Adipocyte (in vitro differentiated cells): ENCODE results near the gene TRANK1.
"Not testable (repeated sequence)": the region's sequence is repeated elsewhere in the genome, so short reads cannot be mapped to it uniquely, and the experiment has no call there.

Experiments
- DNase-seq: peaks from one replicate; pipeline ENCODE4 v3.0.0-alpha.2; 2015; ENCODE audit warnings: low read depth
- H3K27me3 ChIP-seq: replicated peaks from 2 replicates; pipeline ENCODE4 v1.7.0; 2013; ENCODE audit warnings: mild to moderate bottlenecking, low read length, moderate library complexity; ENCODE audit not compliant: control insufficient read depth, insufficient read depth
- H3K36me3 ChIP-seq: 2 replicates; pipeline ENCODE4 v1.7.0; 2013; ENCODE audit warnings: low read length, mild to moderate bottlenecking, moderate library complexity; ENCODE audit not compliant: control insufficient read depth, insufficient read depth, severe bottlenecking
- H3K4me1 ChIP-seq: 2 replicates; pipeline ENCODE4 v1.7.0; 2013; ENCODE audit warnings: mild to moderate bottlenecking, low read length, moderate library complexity; ENCODE audit not compliant: control insufficient read depth, insufficient read depth
- H3K4me3 ChIP-seq: 2 replicates; pipeline ENCODE4 v1.7.0; 2013; ENCODE audit warnings: mild to moderate bottlenecking, low read length, moderate library complexity
- H3K9ac ChIP-seq: 2 replicates; pipeline ENCODE4 v1.7.0; 2013; ENCODE audit warnings: mild to moderate bottlenecking, low read length, moderate library complexity
- H3K9me3 ChIP-seq: 2 replicates; pipeline ENCODE4 v1.7.0; 2013; ENCODE audit warnings: mild to moderate bottlenecking, low read length, moderate library complexity; ENCODE audit not compliant: control insufficient read depth

TRANK1 gene

DNA sequence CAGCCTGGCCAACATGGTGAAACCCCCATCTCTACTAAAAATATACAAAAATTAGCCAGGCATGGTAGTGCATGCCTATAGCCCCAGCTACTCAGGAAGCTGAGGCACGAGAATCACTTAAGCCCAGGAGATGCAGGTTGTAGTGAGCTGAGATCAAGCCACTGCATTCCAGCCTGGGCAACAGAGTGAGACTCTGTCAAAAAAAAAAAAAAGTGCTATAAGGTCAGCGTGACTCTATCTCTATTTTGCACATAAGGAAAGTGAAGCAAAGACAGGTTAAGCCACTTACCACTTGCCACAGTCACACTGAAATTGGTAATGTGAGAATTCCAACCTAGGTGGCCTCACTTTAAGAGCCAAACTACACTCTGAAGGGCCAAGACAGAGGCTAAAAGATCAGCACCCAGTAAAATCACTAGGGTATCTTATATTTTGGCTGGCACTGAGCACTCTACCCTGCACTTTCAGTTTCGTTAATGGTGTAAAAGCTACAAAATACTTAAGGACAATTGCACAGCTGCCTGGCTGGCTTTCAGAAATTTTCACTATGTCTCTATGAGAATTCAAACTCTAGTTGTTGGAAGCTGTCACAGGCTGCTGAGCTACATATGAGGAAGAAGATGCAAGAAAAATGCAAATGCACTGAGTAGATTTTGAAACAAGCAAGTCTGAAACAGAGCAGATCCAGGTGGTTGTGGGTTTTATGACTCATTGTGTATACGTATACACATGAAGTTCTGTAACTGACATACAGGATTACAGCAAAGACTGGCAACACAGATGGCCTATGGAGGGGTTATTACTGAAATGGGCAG lies 32.7 kb downstream of the TRANK1 start:
- Histone ChIP-seq H3K4me3 (peak overlapping the region; percentile 43), H3K36me3 (no peaks in the 10 kb centered on the region), H3K9me3 (no peaks in the 10 kb centered on the region), H3K4me1 (peaks cover 19% of the 10 kb centered on the region), H3K9ac (no peak overlapping the region), H3K27me3 (no peaks in the 10 kb centered on the region)
- DNase-seq: peak; percentile 77

DNA sequence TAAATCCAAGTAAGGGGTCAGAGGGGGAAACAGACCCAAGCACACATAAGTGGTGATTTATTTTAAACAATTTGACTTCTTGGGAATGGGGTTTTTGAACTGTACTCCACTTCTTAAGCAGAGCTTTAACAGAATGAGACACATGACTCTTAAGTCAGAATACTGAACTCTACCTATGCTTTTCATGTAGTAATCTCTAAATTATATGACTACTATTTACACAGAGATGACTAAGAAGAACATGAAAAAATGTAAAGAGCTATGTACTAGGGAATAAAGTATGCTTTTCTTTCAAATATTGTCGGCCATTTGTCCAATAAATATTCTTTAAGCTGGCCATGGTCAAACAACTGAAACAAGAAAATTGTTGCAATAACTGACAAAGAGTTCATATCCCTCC lies 35.2 kb downstream of the TRANK1 start:
- no peak for DNase-seq
- Histone ChIP-seq H3K9ac (no peak overlapping the region), H3K36me3 (no peaks in the 10 kb centered on the region), H3K4me1 (peaks cover 27% of the 10 kb centered on the region), H3K9me3 (no peaks in the 10 kb centered on the region), H3K27me3 (no peaks in the 10 kb centered on the region), H3K4me3 (no peak overlapping the region)

DNA sequence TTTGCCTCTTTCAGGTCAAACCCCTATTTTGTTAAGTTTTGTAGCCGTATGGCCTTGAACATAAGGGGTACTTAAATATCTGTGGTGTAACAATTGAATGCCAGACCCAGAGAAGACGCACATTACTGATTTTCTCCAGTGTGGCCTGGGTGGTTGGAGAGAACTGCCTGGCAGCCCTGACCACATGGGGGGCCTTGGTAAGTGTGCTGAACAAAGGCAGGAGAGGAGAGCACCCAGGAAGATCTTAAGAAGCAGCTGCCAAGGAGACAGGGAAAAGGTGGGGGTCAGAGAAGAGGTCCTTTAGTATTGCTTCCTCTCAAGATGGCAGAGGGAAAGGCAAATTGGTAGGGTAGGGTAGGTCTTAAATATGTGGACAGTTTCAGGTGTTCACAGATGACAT lies 35.7 kb downstream of the TRANK1 start:
- no peaks in the 10 kb centered on the region for H3K36me3 ChIP-seq
- H3K9ac ChIP-seq: no peak overlapping the region
- no peaks in the 10 kb centered on the region for H3K9me3 ChIP-seq
- no peak for DNase-seq
- H3K4me1 ChIP-seq: peaks cover 27% of the 10 kb centered on the region
- no peaks in the 10 kb centered on the region for H3K27me3 ChIP-seq
- no peak overlapping the region for H3K4me3 ChIP-seq

DNA sequence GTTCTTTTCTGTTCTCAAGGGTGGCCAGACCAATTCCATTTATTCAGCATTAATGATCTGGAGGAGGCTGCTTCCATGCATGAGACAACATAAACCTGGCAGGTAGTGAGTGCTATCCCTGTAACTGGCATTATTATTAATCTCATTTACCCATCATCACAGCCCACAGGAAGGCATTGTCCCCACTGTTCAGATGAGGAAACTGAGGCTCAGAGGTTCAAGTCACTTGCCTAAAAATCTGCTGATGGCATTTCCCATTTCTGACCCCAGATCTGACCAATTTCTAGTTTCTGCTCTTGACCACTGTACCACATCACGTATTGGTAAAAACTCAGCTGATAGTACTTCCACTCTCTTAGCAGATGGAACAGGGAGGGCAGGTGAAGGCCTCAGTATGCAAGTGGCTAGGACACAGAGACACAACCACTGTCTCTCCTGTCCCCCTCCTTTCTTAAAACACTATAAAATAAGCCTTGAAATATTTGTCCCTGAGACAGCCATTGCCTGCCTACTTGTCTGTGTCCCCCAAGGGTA lies 36.1 kb downstream of the TRANK1 start:
- Histone ChIP-seq H3K9ac (peak overlapping the region; percentile 80), H3K9me3 (no peaks in the 10 kb centered on the region), H3K27me3 (no peaks in the 10 kb centered on the region), H3K36me3 (no peaks in the 10 kb centered on the region), H3K4me3 (peak overlapping the region; percentile 81), H3K4me1 (peaks cover 27% of the 10 kb centered on the region)
- DNase-seq: no peak

DNA sequence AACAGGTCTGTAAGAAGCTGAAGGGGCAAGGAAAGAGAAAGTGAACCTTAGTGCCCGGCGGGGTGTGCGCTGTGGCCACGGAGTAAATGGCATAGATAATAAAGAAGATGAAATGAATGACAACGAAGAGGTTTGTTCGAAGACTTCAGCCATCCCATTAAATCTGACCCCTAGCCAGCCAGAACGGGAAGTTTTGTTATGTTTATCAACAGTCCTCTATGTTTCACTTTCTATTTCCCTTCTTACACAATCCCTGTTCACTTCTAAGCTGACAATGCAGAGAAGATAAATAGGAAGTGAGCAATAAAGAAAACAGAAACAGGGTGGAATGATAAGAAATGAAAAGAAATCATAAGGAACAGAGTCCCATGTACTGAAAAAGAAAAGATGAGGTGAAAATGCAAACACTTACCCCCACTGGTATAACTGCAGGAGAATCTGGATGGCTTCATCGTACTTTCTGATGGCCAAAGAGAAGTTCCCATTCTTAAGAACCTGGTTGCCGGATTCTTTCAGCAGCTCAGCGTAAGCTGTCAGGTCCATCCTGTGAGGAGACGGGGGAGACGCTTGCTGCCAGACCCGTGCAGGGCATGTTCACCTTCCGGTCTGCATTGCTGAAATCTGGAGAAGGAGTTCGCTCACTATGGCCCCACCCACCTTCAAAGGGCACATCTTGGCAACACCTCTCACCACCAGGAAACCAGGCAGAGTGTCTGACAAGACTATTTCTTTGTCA lies 36.8 kb downstream of the TRANK1 start:
- no peaks in the 10 kb centered on the region for H3K36me3 ChIP-seq
- H3K4me3 ChIP-seq: peak overlapping the region; percentile 81
- DNase-seq: peak; percentile 80

DNA sequence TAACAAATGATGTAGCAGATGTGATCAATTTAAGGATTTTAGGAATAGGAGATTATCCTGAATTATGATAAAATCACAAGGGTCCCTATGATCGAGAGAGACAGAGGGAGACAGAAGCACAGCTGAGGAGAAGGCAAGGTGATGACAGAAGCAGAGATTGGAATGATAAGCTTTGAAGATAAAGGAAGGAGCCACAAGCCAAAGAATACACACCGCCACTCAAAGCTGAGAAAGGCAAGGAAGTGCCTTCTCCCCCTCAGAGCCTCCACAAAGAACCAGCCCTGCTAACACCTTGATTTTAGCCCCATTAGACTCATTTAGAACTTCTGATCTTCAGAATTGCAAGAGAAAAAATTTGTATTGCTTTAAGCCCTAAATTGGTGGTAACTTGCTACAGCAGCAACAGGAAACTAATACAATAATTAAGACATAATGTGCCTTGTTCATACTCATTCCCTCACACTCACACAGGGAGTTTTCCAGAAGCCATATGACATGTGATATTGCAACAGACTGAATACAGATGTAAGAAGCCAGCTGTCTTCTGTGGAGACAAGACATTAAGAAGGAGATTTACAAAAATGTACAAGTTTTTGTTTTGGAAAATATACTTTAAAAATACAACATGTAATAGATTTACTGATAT lies 38.2 kb downstream of the TRANK1 start:
- DNase-seq: peak; percentile 67
- peaks cover 14% of the 10 kb centered on the region for H3K4me1 ChIP-seq
- peak overlapping the region; percentile 36 for H3K4me3 ChIP-seq
- no peaks in the 10 kb centered on the region for H3K9me3 ChIP-seq
- H3K9ac ChIP-seq: peak overlapping the region; percentile 21
- H3K36me3 ChIP-seq: no peaks in the 10 kb centered on the region
- H3K27me3 ChIP-seq: no peaks in the 10 kb centered on the region

More for the DNA sequence above, 36.8 kb downstream of the TRANK1 start:
- H3K27me3 ChIP-seq: no peaks in the 10 kb centered on the region
- H3K9me3 ChIP-seq: no peaks in the 10 kb centered on the region
- H3K9ac ChIP-seq: peak overlapping the region; percentile 80
- peaks cover 27% of the 10 kb centered on the region for H3K4me1 ChIP-seq

DNA sequence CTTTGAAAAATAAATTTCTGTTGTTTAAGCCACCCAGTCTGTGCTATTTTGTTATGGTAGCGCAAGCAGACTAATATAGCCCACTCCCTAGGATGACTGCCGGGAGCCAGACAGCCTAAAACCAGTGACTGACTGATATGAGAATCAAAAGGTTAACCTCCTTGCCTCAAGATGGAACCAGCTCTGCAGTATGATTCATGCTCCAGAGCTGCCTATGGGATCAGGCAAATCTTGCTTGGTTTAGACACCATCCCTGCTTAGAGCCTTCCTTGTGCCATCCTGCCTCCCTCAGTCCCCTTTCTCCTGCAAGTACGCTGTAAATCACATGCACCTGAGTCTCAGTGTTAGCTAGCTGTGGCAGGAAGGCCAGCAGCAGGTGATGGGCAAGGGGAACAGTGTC lies 39.3 kb downstream of the TRANK1 start:
- no peaks in the 10 kb centered on the region for H3K9me3 ChIP-seq
- H3K27me3 ChIP-seq: no peaks in the 10 kb centered on the region
- H3K4me1 ChIP-seq: peaks cover 14% of the 10 kb centered on the region
- no peak overlapping the region for H3K4me3 ChIP-seq
- no peak for DNase-seq
- no peak overlapping the region for H3K9ac ChIP-seq
- H3K36me3 ChIP-seq: no peaks in the 10 kb centered on the region

DNA sequence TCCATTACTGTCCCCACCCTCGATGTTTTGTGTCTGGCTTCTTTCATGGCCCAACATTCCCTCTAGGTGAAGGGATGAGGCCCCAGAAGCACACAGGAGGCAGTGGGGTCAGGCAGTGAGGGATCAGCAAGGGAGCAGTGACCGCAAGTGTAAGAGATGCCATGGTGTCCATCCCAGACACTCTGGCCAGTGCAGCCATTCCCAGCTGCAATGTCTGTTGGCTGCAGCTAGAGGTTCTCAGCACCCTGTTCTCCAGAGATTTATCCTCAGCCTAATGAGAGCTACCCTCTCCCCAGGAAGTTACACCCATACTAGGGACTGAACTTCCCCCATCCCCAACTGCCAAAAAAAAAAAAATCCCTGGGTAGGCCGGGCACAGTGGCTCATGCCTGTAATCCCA lies 40.2 kb downstream of the TRANK1 start:
- no peak overlapping the region for H3K4me3 ChIP-seq
- no peaks in the 10 kb centered on the region for H3K36me3 ChIP-seq
- H3K4me1 ChIP-seq: peaks cover 14% of the 10 kb centered on the region
- DNase-seq: no peak
- H3K9ac ChIP-seq: no peak overlapping the region
- no peaks in the 10 kb centered on the region for H3K9me3 ChIP-seq
- H3K27me3 ChIP-seq: no peaks in the 10 kb centered on the region

DNA sequence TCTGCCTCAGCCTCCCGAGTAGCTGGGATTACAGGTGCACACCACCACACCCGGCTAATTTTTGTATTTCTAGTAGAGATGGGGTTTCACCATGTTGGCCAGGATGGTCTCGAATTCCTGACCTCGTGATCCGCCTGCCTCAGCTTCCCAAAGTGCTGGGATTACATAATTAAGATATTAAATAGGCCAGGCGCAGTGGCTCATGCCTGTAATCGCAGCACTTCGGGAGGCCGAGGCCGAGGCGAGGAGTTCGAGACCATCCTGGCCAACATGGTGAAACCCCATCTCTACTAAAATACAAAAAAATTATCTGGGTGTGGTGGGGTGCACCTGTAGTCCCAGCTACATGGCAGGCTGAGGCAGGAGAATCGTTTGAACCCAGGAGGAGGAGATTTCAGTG lies 40.8 kb downstream of the TRANK1 start:
- not testable (repeated sequence) for DNase-seq, H3K4me3 ChIP-seq, H3K9ac ChIP-seq, H3K27me3 ChIP-seq, H3K9me3 ChIP-seq, H3K36me3 ChIP-seq
- H3K4me1 ChIP-seq: peaks cover 14% of the 10 kb centered on the region

DNA sequence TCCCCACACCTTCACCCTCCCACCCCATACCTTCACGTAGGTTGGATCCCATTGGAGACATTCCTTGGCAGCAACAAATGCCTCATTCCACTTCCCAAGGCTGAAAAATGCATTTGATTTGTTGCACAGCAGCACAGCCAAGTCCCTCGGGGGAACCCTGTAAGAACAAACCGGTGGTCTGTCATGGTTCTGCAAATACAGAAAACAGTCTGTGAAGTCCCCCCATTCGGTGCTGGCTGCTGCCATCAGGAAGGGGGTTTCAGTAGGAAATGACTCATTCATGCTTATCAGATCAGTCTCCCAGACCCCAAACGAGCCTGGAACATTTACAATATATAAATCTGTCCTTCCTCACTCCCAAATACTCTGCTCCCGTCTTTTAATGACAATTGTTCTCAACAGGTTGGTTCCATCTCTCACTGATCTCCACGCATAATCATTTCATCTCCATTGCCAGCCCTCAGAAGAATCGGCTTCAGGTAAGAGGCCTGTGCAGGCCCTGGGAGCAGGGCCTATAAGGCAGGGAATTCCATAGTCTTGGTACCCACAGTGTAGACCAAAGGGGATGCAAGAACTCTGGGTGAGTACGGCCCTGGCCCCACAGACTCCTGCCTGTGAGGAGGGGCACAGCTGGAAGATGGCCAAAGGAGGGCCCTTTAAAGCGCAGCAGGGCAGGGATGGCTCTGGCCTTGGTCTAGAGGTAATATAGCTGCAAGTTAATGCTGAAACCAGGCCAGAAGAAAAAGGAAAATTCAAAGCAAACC lies 41.6 kb downstream of the TRANK1 start:
- H3K27me3 ChIP-seq: no peaks in the 10 kb centered on the region
- H3K4me3 ChIP-seq: no peak overlapping the region
- H3K4me1 ChIP-seq: peaks cover 11% of the 10 kb centered on the region
- DNase-seq: no peak
- no peaks in the 10 kb centered on the region for H3K9me3 ChIP-seq
- no peak overlapping the region for H3K9ac ChIP-seq
- H3K36me3 ChIP-seq: peaks cover 4% of the 10 kb centered on the region
